HG02852 (cell line): ENCODE data around the gene FKBP14.
A peak's percentile ranks its signal among the peaks of the same experiment; 100 is the strongest.

Experiments
- ATAC-seq: cut with Tn5 transposase; IDR thresholded peaks from one replicate; pipeline ENCODE4 v1.9.1; 2021; ENCODE audit warnings: mild to moderate bottlenecking, moderate library complexity; ENCODE audit not compliant: unreplicated experiment

FKBP14 gene

DNA sequence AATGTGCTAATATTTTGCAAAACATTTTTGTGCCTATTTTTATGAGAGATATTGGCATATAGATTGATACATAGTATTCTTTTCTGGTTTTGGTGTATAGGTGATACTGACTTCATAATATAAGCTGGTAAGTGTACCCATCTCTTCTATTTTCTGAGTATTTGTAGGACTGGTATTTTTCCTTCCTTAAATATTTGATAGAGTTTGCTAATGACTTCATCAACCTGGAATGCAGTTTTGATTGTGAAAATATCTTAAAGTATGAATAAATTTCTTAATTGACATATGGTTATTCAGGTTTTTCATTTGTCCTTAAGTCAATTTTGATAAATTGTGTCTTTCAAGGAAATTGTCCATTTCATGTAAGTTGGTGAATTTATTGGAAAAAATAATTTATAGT lies 30.9 kb downstream of the FKBP14 start:
- ATAC-seq = no peak

DNA sequence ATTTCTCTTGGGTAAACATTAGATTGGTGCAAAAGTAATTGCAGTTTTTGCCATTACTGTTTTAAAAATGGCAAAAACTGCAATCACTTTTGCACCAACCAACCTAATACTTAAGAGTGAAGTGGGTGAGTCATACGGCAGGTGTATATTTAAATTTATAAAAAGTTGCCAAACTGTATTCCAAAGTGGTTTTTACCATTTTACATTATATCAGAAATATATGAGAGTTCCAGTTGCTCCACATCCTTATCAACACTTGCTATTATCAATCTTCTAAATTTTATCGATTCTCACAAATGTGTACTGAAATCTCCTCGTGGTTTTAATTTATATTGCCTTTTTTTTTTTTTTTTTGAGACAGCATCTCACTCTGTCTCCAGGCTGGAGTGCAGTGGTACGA lies 33.4 kb downstream of the FKBP14 start:
- ATAC-seq = no peak

- no peak for ATAC-seq
Observed at GRCh38 chr7:29991937-29992336, 34.6 kb downstream of the FKBP14 start.

DNA sequence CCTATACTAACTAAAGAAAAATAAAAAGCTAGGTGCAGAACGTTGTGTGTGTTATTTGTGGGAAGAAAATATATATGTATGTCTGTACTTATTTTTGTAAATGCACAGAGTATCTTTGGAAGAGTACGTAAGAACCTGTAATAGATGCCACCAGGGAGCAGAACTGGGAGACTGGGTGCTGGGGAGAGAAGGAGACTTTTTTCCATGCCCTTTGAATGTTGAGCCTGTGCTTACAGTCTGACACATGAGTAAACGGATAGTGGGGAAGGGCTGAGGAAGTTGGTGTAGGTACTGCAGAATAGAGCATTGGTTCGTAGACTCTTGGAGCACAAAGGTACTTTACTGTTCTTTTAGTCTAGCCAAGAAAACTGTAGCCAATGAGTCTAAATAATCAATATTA lies 35.6 kb downstream of the FKBP14 start:
- ATAC-seq = no peak

- peak; percentile 36 for ATAC-seq
Observed at GRCh38 chr7:29989257-29989995, 37.1 kb downstream of the FKBP14 start, which contains the start of gene SCRN1. TSS of gene SCRN1 (minus strand) at chr7:29989801. CDS start at chr7:29969067, 20,734 bp downstream.

- ATAC-seq = peak; percentile 32
Observed at GRCh38 chr7:29988424-29989256, 37.9 kb downstream of the FKBP14 start.

DNA sequence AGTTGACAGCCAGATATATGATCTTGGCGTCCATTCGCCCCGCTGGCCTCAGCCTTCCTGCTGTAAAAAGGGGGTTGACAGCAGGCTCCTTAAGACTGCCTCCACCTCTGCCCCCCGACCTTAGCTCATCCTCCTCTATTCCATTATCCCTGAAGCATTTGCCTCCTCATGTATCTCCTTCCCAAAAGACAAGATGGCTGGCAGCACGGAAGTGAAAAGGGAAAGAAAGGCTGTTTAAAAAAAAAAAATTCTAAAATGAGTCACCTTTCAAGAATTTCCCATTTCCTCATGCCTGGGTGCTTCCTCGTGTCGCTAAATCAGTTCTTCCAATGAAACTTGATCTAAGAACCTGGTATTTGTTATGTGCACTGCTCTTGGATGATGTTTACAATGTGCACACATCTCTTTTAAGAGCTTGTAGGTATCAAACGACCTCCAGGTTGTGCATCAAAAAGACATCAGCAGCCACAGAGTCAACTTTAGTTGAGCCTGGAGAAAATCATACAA lies 38.6 kb downstream of the FKBP14 start:
- no peak for ATAC-seq

DNA sequence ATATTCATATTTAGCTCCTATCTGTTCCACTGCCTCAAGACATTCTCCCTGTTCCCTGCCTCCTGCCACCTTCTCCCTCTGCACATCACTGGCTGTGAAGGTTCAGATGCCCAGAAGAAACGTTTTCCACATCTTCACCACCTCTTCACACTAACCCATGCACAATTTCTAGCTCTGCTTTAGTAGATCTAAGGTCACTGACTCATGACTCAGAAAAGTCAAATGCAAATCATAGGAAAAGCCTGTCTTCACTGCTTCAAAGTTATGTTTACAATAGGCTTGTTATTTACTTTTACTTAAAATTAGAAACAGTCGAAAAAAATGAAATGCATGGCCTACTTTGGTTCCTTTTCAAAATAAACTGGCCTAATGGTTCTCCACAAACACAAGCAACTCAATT lies 39.4 kb downstream of the FKBP14 start:
- no peak for ATAC-seq

- ATAC-seq = no peak
Observed at GRCh38 chr7:29980151-29980550, 46.4 kb downstream of the FKBP14 start.

GRCh38 chr7:29977886-29978651 lies 48.4 kb downstream of the FKBP14 start:
- no peak for ATAC-seq

- ATAC-seq = no peak
Observed at GRCh38 chr7:29976673-29977415, 49.7 kb downstream of the FKBP14 start.

- no peak for ATAC-seq
Observed at GRCh38 chr7:29976266-29976665, 50.2 kb downstream of the FKBP14 start.

DNA sequence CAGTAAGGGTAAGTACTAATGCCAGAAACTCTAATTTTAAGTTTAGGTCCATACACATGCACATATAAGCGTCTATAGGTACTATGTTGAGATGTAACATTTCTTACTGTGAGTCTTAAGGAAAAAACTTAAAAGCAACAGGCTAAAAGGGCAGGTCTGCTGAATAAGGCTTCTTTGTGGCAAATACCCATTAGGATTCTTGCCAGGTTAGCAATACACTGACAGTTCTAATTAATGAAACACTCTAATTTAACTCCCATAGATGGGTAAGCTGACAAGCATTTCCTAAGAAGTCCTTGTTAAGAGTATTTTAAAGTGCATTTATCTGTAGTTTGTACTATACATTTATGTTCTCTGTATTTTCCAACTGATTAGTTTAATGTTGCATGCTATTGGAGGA lies 50.9 kb downstream of the FKBP14 start:
- ATAC-seq = no peak

- ATAC-seq = no peak
Observed at GRCh38 chr7:29974286-29974685, 52.2 kb downstream of the FKBP14 start.

- no peak for ATAC-seq
Observed at GRCh38 chr7:29972315-29972669, 54.2 kb downstream of the FKBP14 start.

DNA sequence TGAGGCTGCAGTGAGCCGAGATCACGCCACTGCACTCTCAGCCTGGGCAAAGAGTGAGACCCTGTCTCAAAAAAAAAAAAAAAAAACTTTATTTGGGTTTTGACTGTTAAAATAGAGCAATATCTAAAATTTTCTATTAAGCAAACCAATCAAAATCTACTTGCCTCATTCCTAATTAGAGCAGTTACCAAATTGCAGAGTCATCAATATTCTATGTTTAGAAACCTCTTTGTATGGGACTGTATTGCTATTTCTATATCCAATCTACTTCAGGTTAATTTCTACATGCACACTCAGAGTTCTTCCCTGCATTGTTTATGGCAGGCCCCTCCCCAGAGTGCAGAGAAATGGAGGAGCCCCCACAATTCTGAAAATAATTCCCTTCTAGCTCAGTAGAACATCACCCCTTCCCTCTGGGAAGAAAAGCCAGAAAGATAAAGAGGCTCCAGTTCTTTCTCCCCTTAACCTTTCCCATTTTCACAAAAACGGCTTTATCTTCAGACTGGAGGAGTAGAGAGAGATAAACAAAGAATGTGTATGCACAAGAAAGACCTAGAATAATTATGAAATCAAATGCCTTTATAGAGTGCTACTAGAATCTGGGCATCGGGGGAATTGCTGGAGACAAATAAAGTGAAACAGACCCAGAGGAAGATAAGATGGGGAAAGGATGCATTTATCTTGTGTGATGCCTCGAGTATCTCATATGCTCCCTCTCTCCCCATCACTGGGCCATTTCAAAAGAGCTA lies 54.8 kb downstream of the FKBP14 start:
- ATAC-seq = no peak

- no peak for ATAC-seq
Observed at GRCh38 chr7:29970158-29970557, 56.3 kb downstream of the FKBP14 start.

DNA sequence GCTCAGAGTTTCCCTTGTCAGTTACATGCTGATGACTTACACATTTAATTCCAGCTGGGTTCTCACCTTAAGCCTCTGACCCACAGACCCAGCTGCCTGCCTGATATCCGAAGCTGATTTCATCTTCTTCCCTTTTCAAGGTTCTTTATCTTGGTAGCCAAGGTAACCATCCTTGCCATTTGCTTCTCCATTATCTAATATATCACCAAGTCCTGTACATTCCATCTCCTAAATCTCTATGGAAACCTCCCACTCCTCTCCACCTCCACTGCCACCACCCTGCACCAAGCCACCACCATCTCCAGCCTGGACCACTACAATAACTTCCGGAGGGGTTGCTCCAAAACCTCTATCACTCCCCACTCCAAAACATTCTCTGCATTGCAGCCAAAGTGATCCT lies 56.8 kb downstream of the FKBP14 start:
- ATAC-seq = no peak

DNA sequence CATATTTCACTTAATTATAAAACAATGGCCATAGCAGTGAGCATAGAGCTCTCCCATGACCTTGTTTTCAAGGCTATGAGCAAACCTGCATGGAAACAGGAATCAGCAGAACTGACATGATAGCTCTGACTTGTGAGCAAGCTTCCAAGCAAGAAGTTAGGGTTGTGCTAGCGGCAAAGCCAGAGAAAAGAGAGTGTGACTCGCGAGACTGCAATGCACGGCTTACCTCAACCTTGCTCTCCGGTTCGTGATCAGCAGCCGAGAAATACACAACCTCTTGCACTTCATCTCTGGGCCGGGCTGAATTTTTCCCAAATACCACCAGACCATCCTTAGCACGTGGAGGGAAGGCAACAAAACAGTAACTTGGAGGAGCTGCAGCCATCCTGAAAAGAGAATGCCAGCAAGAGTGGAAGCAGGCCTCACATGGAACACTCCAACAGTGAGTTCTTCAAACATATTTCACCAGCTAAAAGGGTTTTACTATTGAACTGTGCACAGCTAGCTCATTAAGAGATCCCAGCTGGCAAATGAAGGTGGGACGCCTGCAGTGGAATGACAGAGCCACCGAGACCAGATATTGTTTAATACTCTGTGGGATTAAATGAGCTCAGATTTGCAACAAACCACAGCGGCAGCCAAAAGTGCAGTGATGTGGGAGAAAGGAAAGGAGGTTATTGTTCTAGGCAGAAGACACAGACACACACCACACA lies 57.7 kb downstream of the FKBP14 start:
- no peak for ATAC-seq
